DOHH2 (cell line): ENCODE results near the gene SMIM43.

ENCODE experiments used
- H3F3A ChIP-seq: fragments of 200-600 bp; sonication (generic), shearing (Covaris generic); 2 replicates; pipeline ENCODE4 v1.6.0; 2016; ENCODE audit warnings: antibody characterized with exemption, mild to moderate bottlenecking; ENCODE audit not compliant: control insufficient read depth, insufficient read depth
- H3K27ac ChIP-seq: fragments of 200-600 bp; sonication (generic); 2 replicates; pipeline ENCODE4 v1.5.1; 2014; ENCODE audit warnings: low read depth, mild to moderate bottlenecking, low read length, moderate library complexity
- H3K27me3 ChIP-seq: fragments of 200-600 bp; sonication (generic); 2 replicates; pipeline ENCODE4 v1.6.1; 2014; ENCODE audit warnings: mild to moderate bottlenecking, low read length, mixed read lengths; ENCODE audit not compliant: control insufficient read depth
- H3K36me3 ChIP-seq: fragments of 200-600 bp; sonication (generic); 2 replicates; pipeline ENCODE4 v1.6.1; 2014; ENCODE audit warnings: mild to moderate bottlenecking, low read length, moderate library complexity, mixed read lengths; ENCODE audit not compliant: control insufficient read depth
- H3K4me1 ChIP-seq: fragments of 200-600 bp; sonication (generic); 2 replicates; pipeline ENCODE4 v1.6.1; 2014; ENCODE audit warnings: mild to moderate bottlenecking, low read length, mixed read lengths; ENCODE audit not compliant: control insufficient read depth
- H3K4me2 ChIP-seq: fragments of 200-600 bp; sonication (generic); 2 replicates; pipeline ENCODE4 v1.6.0; 2014; ENCODE audit warnings: mild to moderate bottlenecking, low read length, moderate library complexity
- H3K4me3 ChIP-seq: fragments of 200-600 bp; sonication (generic); 2 replicates; pipeline ENCODE4 v1.5.1; 2014; ENCODE audit warnings: mild to moderate bottlenecking, low read length, mixed read lengths
- H3K79me2 ChIP-seq: fragments of 200-600 bp; sonication (generic); 2 replicates; pipeline ENCODE4 v1.6.1; 2014; ENCODE audit warnings: mild to moderate bottlenecking, low read length, mixed read lengths; ENCODE audit not compliant: control insufficient read depth
- H3K9me2 ChIP-seq: fragments of 200-600 bp; sonication (generic); replicated peaks from 2 replicates; pipeline ENCODE4 v1.6.1; 2014; ENCODE audit warnings: mild to moderate bottlenecking, low read length, mixed read lengths; ENCODE audit not compliant: control insufficient read depth
- H3K9me3 ChIP-seq: fragments of 200-600 bp; sonication (generic); 2 replicates; pipeline ENCODE4 v1.6.1; 2014; ENCODE audit warnings: antibody characterized with exemption, low read length, mixed read lengths; ENCODE audit not compliant: control insufficient read depth, insufficient read depth
- H4K20me1 ChIP-seq: fragments of 200-600 bp; sonication (generic); 2 replicates; pipeline ENCODE4 v1.6.0; 2014; ENCODE audit warnings: low read depth, mild to moderate bottlenecking, antibody characterized with exemption, low read length, moderate library complexity; ENCODE audit not compliant: control insufficient read depth, insufficient read depth
- CTCF ChIP-seq: fragments of 200-600 bp; sonication (generic); IDR thresholded peaks from one replicate; pipeline ENCODE4 v1.5.1; 2014; ENCODE audit warnings: antibody characterized with exemption, mild to moderate bottlenecking, low read depth, low read length; ENCODE audit not compliant: poor library complexity, severe bottlenecking
- EZH2phosphoT487 ChIP-seq: fragments of 200-600 bp; sonication (generic); IDR thresholded peaks from 2 replicates; pipeline ENCODE4 v1.6.1; 2017; ENCODE audit warnings: borderline replicate concordance, mild to moderate bottlenecking, antibody characterized with exemption, low read length, moderate library complexity, mixed read lengths

The SMIM43 gene

GRCh38 chr4:121721700-121722099, 43.3 kb downstream of the SMIM43 start:
- Histone ChIP-seq H3K4me2 (no peak overlapping the region), H3K36me3 (no peaks in the 10 kb centered on the region), H3F3A (no peaks in the 10 kb centered on the region), H3K79me2 (no peaks in the 10 kb centered on the region), H3K9me2 (no peaks in the 10 kb centered on the region), H4K20me1 (no peaks in the 10 kb centered on the region), H3K9me3 (no peaks in the 10 kb centered on the region), H3K4me1 (no peaks in the 10 kb centered on the region), H3K4me3 (no peak overlapping the region), H3K27me3 (no peaks in the 10 kb centered on the region; the same call in 1 of the 2 replicates), H3K27ac (no peak overlapping the region)
- TF ChIP-seq EZH2phosphoT487 (no peak), CTCF (no peak)

GRCh38 chr4:121720109-121720508, 44.9 kb downstream of the SMIM43 start:
- Histone ChIP-seq H3K4me2 (no peak overlapping the region), H3K27ac (no peak overlapping the region), H3K36me3 (no peaks in the 10 kb centered on the region), H3K27me3 (peaks cover 5% of the 10 kb centered on the region), H3K4me3 (no peak overlapping the region), H4K20me1 (no peaks in the 10 kb centered on the region), H3K9me3 (no peaks in the 10 kb centered on the region), H3K4me1 (no peaks in the 10 kb centered on the region), H3F3A (no peaks in the 10 kb centered on the region), H3K9me2 (no peaks in the 10 kb centered on the region), H3K79me2 (no peaks in the 10 kb centered on the region)
- TF ChIP-seq CTCF (no peak), EZH2phosphoT487 (no peak)

- Histone ChIP-seq H3K4me1 (no peaks in the 10 kb centered on the region), H3K27me3 (peaks cover 5% of the 10 kb centered on the region; the same call in 1 of the 2 replicates), H3F3A (no peaks in the 10 kb centered on the region), H4K20me1 (no peaks in the 10 kb centered on the region), H3K4me3 (no peak overlapping the region), H3K36me3 (no peaks in the 10 kb centered on the region), H3K79me2 (no peaks in the 10 kb centered on the region), H3K27ac (no peak overlapping the region), H3K9me2 (no peaks in the 10 kb centered on the region), H3K9me3 (no peaks in the 10 kb centered on the region), H3K4me2 (no peak overlapping the region)
- TF ChIP-seq CTCF (no peak), EZH2phosphoT487 (no peak)
Observed at GRCh38 chr4:121717680-121718237, 47.2 kb downstream of the SMIM43 start.

GRCh38 chr4:121714548-121714947, 50.4 kb downstream of the SMIM43 start:
- Histone ChIP-seq H3K27me3 (peaks cover 17% of the 10 kb centered on the region), H3K4me1 (no peaks in the 10 kb centered on the region), H3K36me3 (no peaks in the 10 kb centered on the region), H3F3A (no peaks in the 10 kb centered on the region), H3K4me2 (no peak overlapping the region), H3K9me3 (no peaks in the 10 kb centered on the region), H4K20me1 (no peaks in the 10 kb centered on the region), H3K9me2 (no peaks in the 10 kb centered on the region), H3K27ac (no peak overlapping the region), H3K4me3 (no peak overlapping the region), H3K79me2 (no peaks in the 10 kb centered on the region)
- TF ChIP-seq CTCF (no peak), EZH2phosphoT487 (no peak)
